ENCODE results near the gene CEP164. TPM values are rescaled to one million over a fixed set of nuclear protein-coding genes. Genes with fewer than 3 reads are reported as not detected.

The CEP164 gene
- total and polyA plus RNA-seq, 2 of the 8 experiments (the other 6 are each of a cell fraction or from before 2014, with no cell fraction given): 8.4 to 20.8 TPM

GRCh38 chr11:117444711-117445658 lies 117.3 kb downstream of the CEP164 start:
- Histone ChIP-seq H3K14ac (ENCODE audit: insufficient read length) (no peak overlapping the region), H4K5ac (ENCODE audit: insufficient read length, low read depth, low read length) (no peak overlapping the region), H3K9me3 (ENCODE audit: insufficient read depth in 2 of 2, low read depth in 1 of 2, low read length in 1 of 2) (no peaks in the 10 kb centered on the region), H2BK120ac (replicated peaks; ENCODE audit: low read depth, low read length) (no peak overlapping the region), H3K27me3 (replicated peaks in 1 of 4; ENCODE audit: control insufficient read depth in 3 of 4, extremely low read depth in 1 of 4, insufficient read depth in 3 of 4, low read length in 3 of 4) (peaks cover 0 to 6% (median 0%) of the 10 kb centered on the region in 4 experiments; a peak in 4 of 7 replicates), H3K79me1 (ENCODE audit: low read depth, low read length) (no peaks in the 10 kb centered on the region), H2BK12ac (ENCODE audit: low read depth, low read length) (no peak overlapping the region), H3K79me2 (ENCODE audit: control insufficient read depth in 1 of 2, insufficient read depth in 2 of 2, low read length in 2 of 2) (no peaks in the 10 kb centered on the region; a peak in 1 of 4 replicates), H2BK15ac (ENCODE audit: low read length) (no peak overlapping the region), H3K23me2 (ENCODE audit: low read depth, low read length) (peaks cover 3% of the 10 kb centered on the region; the same call in 1 of the 2 replicates), H3K18ac (ENCODE audit: extremely low read depth, low read length) (no peak overlapping the region), H3K4me3 (ENCODE audit: extremely low read depth in 1 of 4, insufficient read depth in 2 of 4, low read depth in 3 of 4, low read length in 4 of 4) (no peak overlapping the region), H4K20me1 (replicated peaks in 1 of 2; ENCODE audit: control insufficient read depth in 1 of 2, insufficient read depth in 2 of 2, low read length in 2 of 2) (peaks cover 0 to 5% of the 10 kb centered on the region in 2 experiments), H3K4me2 (ENCODE audit: insufficient read depth in 1 of 2, low read depth in 2 of 2, low read length in 2 of 2) (no peak overlapping the region), H2BK5ac (ENCODE audit: low read depth, low read length) (no peak overlapping the region), H4K91ac (replicated peaks; ENCODE audit: insufficient read length, low read length) (no peak overlapping the region), H2AFZ (ENCODE audit: low read length) (no peak overlapping the region), H3K36me3 (ENCODE audit: control insufficient read depth in 2 of 4, insufficient read depth in 4 of 4, low read length in 3 of 4) (no peaks in the 10 kb centered on the region), H3K56ac (replicated peaks; ENCODE audit: insufficient read length, low read depth, low read length) (no peak overlapping the region), H2AK5ac (ENCODE audit: low read depth, low read length) (no peak overlapping the region), H3K4me1 (replicated peaks in 1 of 4; ENCODE audit: control insufficient read depth in 3 of 4, insufficient read depth in 4 of 4, low read length in 3 of 4) (peaks cover 0 to 8% (median 1%) of the 10 kb centered on the region in 4 experiments; a peak in 3 of 7 replicates), H4K8ac (ENCODE audit: extremely low read depth, insufficient read depth, low read length) (no peak overlapping the region), H3K27ac (ENCODE audit: low read depth, low read length) (no peak overlapping the region), H3K23ac (ENCODE audit: insufficient read length) (no peak overlapping the region), H3K4ac (replicated peaks; ENCODE audit: insufficient read length, low read depth, low read length) (no peak overlapping the region), H2BK20ac (ENCODE audit: low read length) (no peak overlapping the region), H3K9ac (replicated peaks in 1 of 4; ENCODE audit: extremely low read depth in 1 of 4, low read depth in 3 of 4, low read length in 3 of 4) (no peak overlapping the region)
- WGBS, 2 experiments (ENCODE audit: extremely low coverage in 1 of 2, insufficient coverage in 1 of 2, insufficient read length in 1 of 2, insufficient replicate concordance in 2 of 2, low coverage in 1 of 2, low lambda C conversion rate in 2 of 2, missing lambda C conversion rate in 1 of 2): 85% methylated on average over 17 of the region's 17 CpGs; no CpG with 5 or more reads in 1 of the 2 experiments
- FAIRE-seq: no peak
- POLR2A ChIA-PET (ENCODE audit: partially characterized antibody): interaction anchor here (1.8 kb wide), 1 partner anchor 57 kb away, joined by 4 read pairs; no protein-coding TSS in a partner anchor
- CTCF ChIA-PET (ENCODE audit: partially characterized antibody): interaction anchor here (0.7 to 6.5 kb wide), 35 partner anchors 12 to 502 kb away, joined by 3 to 75 read pairs (median 7); no protein-coding TSS in a partner anchor
- DNase-seq (ENCODE audit: low read depth in 1 of 2, low spot score in 2 of 2): no peak
- TF ChIP-seq SAP30 (IDR thresholded peaks at IDR 0.05; ENCODE audit: insufficient read depth, insufficient replicate concordance, low read length) (no peak), RBBP5 (IDR thresholded peaks at IDR 0.05; ENCODE audit: borderline replicate concordance, low read depth, low read length) (no peak), ATF3 (IDR thresholded peaks at IDR 0.05; ENCODE audit: insufficient read depth, low read depth, low read length) (no peak), EP300 (IDR thresholded peaks at IDR 0.05; ENCODE audit: borderline replicate concordance in 1 of 2, low read depth in 2 of 2, low read length in 2 of 2) (no peak), KDM5A (IDR thresholded peaks at IDR 0.05; ENCODE audit: low read length) (no peak), GTF2F1 (IDR thresholded peaks at IDR 0.05; ENCODE audit: borderline replicate concordance, low read depth, low read length) (no peak), JUND (IDR thresholded peaks at IDR 0.05; ENCODE audit: low read length) (no peak)
